Panc1 (cell line): Measurements from ENCODE around the gene SH3BP4. TPM values are rescaled to one million over a fixed set of nuclear protein-coding genes. Genes with fewer than 3 reads are reported as not detected.

Source experiments
- ATAC-seq: fragments of 200-7000 bp; cut with Tn5 transposase; 2 replicates; pipeline ENCODE4 v1.9.1; 2020; ENCODE audit warnings: mild to moderate bottlenecking, moderate library complexity
- BruUV-seq: library from RNA; stranded (reverse); fragments of 400-500 nt; replicated peaks from 2 replicates; lab custom pipeline; 2021; lab: Mats Ljungman, UMichigan
- CTCF ChIA-PET: fragments of 300-600 bp; sonication (Branson Sonifier 250); formaldehyde crosslinking; loops from one replicate; lab custom pipeline; 2022; ENCODE audit warnings: antibody characterized with exemption; lab: Charles Lee
- POLR2A ChIA-PET: fragments of 300-600 bp; sonication (Branson Sonifier 250); formaldehyde crosslinking; loops from one replicate; lab custom pipeline; 2022; ENCODE audit warnings: antibody characterized with exemption; lab: Charles Lee
- DNase-seq: peaks from one replicate; pipeline ENCODE4 v3.0.0-alpha.2; 2010; ENCODE audit warnings: low read depth, low spot score
- H3K27ac ChIP-seq: 2 replicates; pipeline ENCODE4 v1.5.1; 2011; ENCODE audit warnings: mild to moderate bottlenecking, low read length, inconsistent platforms
- H3K27me3 ChIP-seq: fragments of 200-500 bp; sonication (Bioruptor generic); 2 replicates; pipeline ENCODE4 v1.6.0; 2014; ENCODE audit warnings: low read length, inconsistent platforms; ENCODE audit not compliant: control insufficient read depth, insufficient read depth
- H3K36me3 ChIP-seq: fragments of 200-500 bp; sonication (Bioruptor generic); 2 replicates; pipeline ENCODE4 v1.5.1; 2014; ENCODE audit warnings: inconsistent platforms, mild to moderate bottlenecking, low read length, moderate library complexity; ENCODE audit not compliant: control insufficient read depth, insufficient read depth
- H3K4me1 ChIP-seq: 2 replicates; pipeline ENCODE4 v1.5.1; 2011; ENCODE audit warnings: inconsistent platforms, mild to moderate bottlenecking, low read length, moderate library complexity; ENCODE audit not compliant: control insufficient read depth, insufficient read depth
- H3K4me3 ChIP-seq, 2 experiments: 2 replicates each; pipeline ENCODE4 v1.5.1; 2011 to 2012; ENCODE audit warnings: low read depth in 2 of 2, low read length in 2 of 2, mild to moderate bottlenecking in 2 of 2, inconsistent platforms in 1 of 2, moderate library complexity in 1 of 2
- H3K9me3 ChIP-seq: fragments of 200-500 bp; sonication (Bioruptor generic); 2 replicates; pipeline ENCODE4 v1.5.1; 2014; ENCODE audit warnings: low read depth, mild to moderate bottlenecking, inconsistent platforms, low read length, moderate library complexity; ENCODE audit not compliant: control insufficient read depth, insufficient read depth
- POLR2AphosphoS5 ChIP-seq: IDR thresholded peaks from 2 replicates; pipeline ENCODE4 v1.6.1; 2012; ENCODE audit warnings: mild to moderate bottlenecking, low read depth, low read length, moderate library complexity
- SIN3A ChIP-seq: IDR thresholded peaks from 2 replicates; pipeline ENCODE4 v1.6.1; 2012; ENCODE audit warnings: low read depth, mild to moderate bottlenecking, low read length, moderate library complexity, borderline replicate concordance; ENCODE audit not compliant: insufficient read depth
- TCF7L2 ChIP-seq: IDR thresholded peaks from 2 replicates; pipeline ENCODE4 v1.6.1; 2011; ENCODE audit warnings: mild to moderate bottlenecking, low read depth, low read length, inconsistent platforms
- in situ Hi-C: cut with HindIII; loops from 2 replicates; pipeline ENCODE4 v1.10.0; 2016; ENCODE audit warnings: low sequenced_read_pairs, low pct_unique_long_range_greater_than_20kb
- intact Hi-C: fragments of 100-400 bp; cut with micrococcal nuclease; formaldehyde crosslinking; loops from one replicate; pipeline ENCODE4 v1.10.0; 2022; ENCODE audit not compliant: unreplicated experiment
- total RNA-seq: library from RNA; stranded (reverse); gene quantifications from one replicate; pipeline ENCODE4 v1.2.1, GENCODE V29; 2021; ENCODE audit not compliant: unreplicated experiment
- TF ChIP-seq, protein P1 (sequence below), 2 experiments: IDR thresholded peaks; 2 replicates each; pipeline ENCODE4 v1.6.1; 2011 to 2012; ENCODE audit warnings: low read depth in 2 of 2, control low read depth in 1 of 2, low read length in 1 of 2, mild to moderate bottlenecking in 1 of 2, moderate library complexity in 1 of 2; ENCODE audit not compliant: insufficient read depth in 1 of 2
- TF ChIP-seq, protein P2 (sequence below): fragments of 450-650 bp; IDR thresholded peaks from 2 replicates; pipeline ENCODE4 v1.5.1; 2017; ENCODE audit warnings: mild to moderate bottlenecking

SH3BP4 gene
- total RNA-seq, 1 experiment from 2014 or later, result 133 TPM

DNA sequence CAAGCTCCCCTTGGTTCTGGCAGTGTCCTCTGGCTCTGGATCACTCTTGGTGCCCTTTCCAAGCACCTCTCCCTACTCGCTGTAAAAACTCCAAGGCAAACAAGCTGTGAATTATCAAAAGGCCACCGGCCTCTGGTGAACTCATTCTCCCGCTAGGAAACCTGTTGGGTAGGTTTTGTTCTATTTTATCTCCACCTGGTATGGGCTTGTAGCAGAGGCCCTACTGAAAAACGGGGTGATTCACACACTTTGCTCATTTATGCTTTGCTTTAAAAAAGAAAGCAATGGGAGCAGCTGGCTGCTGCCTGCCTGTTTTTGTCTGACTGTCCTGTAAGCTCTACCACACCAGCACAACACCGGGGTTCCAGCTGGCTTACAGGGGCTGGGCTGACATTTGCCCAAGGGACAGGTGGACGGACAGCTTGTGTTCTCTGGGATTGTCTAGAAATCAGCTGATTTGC, 56.8 kb downstream of the SH3BP4 start:
- no TSS peak for BruUV-seq
- intact Hi-C loops, result no loop called here
- in situ Hi-C loops, result no loop called here
- Histone ChIP-seq H3K4me1 (peaks cover 68% of the 10 kb centered on the region), H3K27me3 (no peaks in the 10 kb centered on the region), H3K36me3 (no peaks in the 10 kb centered on the region), H3K4me3 (no peak overlapping the region), H3K9me3 (no peaks in the 10 kb centered on the region), H3K27ac (peak overlapping the region; percentile 23; the same call in 1 of the 2 replicates)
- ChIA-PET CTCF (interaction anchor here (0.6 kb wide), 1 partner anchor 480 kb away, joined by 3 read pairs; no protein-coding TSS in a partner anchor), POLR2A (no interaction called here)
- TF ChIP-seq SIN3A (no peak), POLR2AphosphoS5 (no peak), TCF7L2 (no peak)
- TF ChIP-seq, protein P1, sequence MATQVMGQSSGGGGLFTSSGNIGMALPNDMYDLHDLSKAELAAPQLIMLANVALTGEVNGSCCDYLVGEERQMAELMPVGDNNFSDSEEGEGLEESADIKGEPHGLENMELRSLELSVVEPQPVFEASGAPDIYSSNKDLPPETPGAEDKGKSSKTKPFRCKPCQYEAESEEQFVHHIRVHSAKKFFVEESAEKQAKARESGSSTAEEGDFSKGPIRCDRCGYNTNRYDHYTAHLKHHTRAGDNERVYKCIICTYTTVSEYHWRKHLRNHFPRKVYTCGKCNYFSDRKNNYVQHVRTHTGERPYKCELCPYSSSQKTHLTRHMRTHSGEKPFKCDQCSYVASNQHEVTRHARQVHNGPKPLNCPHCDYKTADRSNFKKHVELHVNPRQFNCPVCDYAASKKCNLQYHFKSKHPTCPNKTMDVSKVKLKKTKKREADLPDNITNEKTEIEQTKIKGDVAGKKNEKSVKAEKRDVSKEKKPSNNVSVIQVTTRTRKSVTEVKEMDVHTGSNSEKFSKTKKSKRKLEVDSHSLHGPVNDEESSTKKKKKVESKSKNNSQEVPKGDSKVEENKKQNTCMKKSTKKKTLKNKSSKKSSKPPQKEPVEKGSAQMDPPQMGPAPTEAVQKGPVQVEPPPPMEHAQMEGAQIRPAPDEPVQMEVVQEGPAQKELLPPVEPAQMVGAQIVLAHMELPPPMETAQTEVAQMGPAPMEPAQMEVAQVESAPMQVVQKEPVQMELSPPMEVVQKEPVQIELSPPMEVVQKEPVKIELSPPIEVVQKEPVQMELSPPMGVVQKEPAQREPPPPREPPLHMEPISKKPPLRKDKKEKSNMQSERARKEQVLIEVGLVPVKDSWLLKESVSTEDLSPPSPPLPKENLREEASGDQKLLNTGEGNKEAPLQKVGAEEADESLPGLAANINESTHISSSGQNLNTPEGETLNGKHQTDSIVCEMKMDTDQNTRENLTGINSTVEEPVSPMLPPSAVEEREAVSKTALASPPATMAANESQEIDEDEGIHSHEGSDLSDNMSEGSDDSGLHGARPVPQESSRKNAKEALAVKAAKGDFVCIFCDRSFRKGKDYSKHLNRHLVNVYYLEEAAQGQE (IDR thresholded peaks at IDR 0.05; ENCODE audit: insufficient read depth in 1 of 2, low read depth in 2 of 2, low read length in 1 of 2), result no peak
- TF ChIP-seq, protein P2, sequence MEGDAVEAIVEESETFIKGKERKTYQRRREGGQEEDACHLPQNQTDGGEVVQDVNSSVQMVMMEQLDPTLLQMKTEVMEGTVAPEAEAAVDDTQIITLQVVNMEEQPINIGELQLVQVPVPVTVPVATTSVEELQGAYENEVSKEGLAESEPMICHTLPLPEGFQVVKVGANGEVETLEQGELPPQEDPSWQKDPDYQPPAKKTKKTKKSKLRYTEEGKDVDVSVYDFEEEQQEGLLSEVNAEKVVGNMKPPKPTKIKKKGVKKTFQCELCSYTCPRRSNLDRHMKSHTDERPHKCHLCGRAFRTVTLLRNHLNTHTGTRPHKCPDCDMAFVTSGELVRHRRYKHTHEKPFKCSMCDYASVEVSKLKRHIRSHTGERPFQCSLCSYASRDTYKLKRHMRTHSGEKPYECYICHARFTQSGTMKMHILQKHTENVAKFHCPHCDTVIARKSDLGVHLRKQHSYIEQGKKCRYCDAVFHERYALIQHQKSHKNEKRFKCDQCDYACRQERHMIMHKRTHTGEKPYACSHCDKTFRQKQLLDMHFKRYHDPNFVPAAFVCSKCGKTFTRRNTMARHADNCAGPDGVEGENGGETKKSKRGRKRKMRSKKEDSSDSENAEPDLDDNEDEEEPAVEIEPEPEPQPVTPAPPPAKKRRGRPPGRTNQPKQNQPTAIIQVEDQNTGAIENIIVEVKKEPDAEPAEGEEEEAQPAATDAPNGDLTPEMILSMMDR, result no peak
- DNase-seq (no peak), ATAC-seq (no peak)

DNA sequence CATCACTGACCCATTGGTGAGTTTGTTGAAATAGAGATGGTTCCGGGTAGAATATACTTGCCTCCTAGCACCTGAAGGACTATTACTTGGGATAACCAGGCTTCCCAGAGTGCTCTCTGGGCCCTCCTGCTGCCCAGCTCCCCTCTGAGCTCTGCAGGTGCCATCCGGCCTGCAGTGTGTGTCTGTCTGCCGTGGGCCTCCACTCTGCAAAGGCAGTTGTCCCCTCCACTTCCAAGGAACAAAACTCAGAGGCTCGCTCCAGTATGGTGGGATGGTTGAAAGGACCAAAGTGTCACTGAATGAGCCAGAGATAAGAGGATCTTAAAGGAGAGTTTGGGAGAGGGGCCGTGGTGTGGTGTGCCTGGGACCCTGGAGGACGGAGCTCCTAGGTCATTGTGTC, 57.3 kb downstream of the SH3BP4 start:
- in situ Hi-C loops (no loop called here), intact Hi-C loops (no loop called here)
- no peaks in the 10 kb centered on the region for H3K27me3 ChIP-seq
- H3K4me1 ChIP-seq, result peaks cover 67% of the 10 kb centered on the region
- no peaks in the 10 kb centered on the region for H3K36me3 ChIP-seq
- no peak overlapping the region for H3K4me3 ChIP-seq
- H3K9me3 ChIP-seq, result no peaks in the 10 kb centered on the region
- POLR2A ChIA-PET, result interaction anchor here (0.6 kb wide), 1 partner anchor 134 kb away, joined by 4 read pairs; no protein-coding TSS in a partner anchor
- no TSS peak for BruUV-seq
- no peak for ATAC-seq
- CTCF ChIA-PET, result interaction anchor here (0.6 kb wide), 1 partner anchor 479 kb away, joined by 3 read pairs; no protein-coding TSS in a partner anchor
- no peak for DNase-seq
- H3K27ac ChIP-seq, result no peak overlapping the region
- TF ChIP-seq, protein P2, result no peak
- TF ChIP-seq, protein P1 (IDR thresholded peaks at IDR 0.05; ENCODE audit: insufficient read depth in 1 of 2, low read depth in 2 of 2, low read length in 1 of 2), result no peak
- TF ChIP-seq POLR2AphosphoS5 (no peak; the same call in 1 of the 2 replicates), TCF7L2 (no peak), SIN3A (no peak)
